Stimulated activated naive CD4-positive, alpha-beta T cell (primary cell): ENCODE measurements around the gene IL9R.
"Not testable (repeated sequence)": the region's sequence is repeated elsewhere in the genome, so short reads cannot be mapped to it uniquely, and the experiment has no call there.

Experiments used
- DNase-seq, 6 experiments: peaks; one replicate each; lab custom pipeline; 2025; lab: John Stamatoyannopoulos, UW

The IL9R gene

GRCh38 chrX:156030474-156030873, 33.0 kb downstream of the IL9R start:
- not testable (repeated sequence) for DNase-seq
